Urinary bladder (tissue), 4 donors: ENCODE data around the gene MRPL14. TPM values are rescaled to one million over a fixed set of nuclear protein-coding genes. Genes with fewer than 3 reads are reported as not detected.

ENCODE experiments used
- DNase-seq: peaks from one replicate; pipeline ENCODE4 v3.0.0-alpha.2; 2015; ENCODE audit errors: extremely low spot score
- H3K27ac ChIP-seq: one replicate; pipeline ENCODE4 v1.5.1; 2013; ENCODE audit warnings: low read depth, mild to moderate bottlenecking, moderate library complexity
- H3K36me3 ChIP-seq: one replicate; pipeline ENCODE4 v1.6.1; 2013; ENCODE audit warnings: mild to moderate bottlenecking, moderate library complexity; ENCODE audit not compliant: insufficient read depth
- H3K4me1 ChIP-seq: one replicate; pipeline ENCODE4 v1.6.1; 2013; ENCODE audit warnings: mild to moderate bottlenecking, moderate library complexity; ENCODE audit not compliant: insufficient read depth
- H3K4me3 ChIP-seq: one replicate; pipeline ENCODE4 v1.5.1; 2013; ENCODE audit warnings: low read depth, low read length
- WGBS: extraction: QIAGEN DNeasy Blood & Tissue Kit; methylation state at CpG from one replicate; pipeline ENCODE4 v1.1.7; 2013; 5-methylcytosine and 5-hydroxymethylcytosine counted together
- polyA plus RNA-seq: library from polyadenylated mRNA; stranded (reverse); fragments of 200-250 nt; gene quantifications from one replicate; pipeline ENCODE4 v1.2.3, GENCODE V29; 2013
- total RNA-seq: library from RNA; depleted of rRNA; stranded (reverse); fragments of >200 nt; gene quantifications from one replicate; pipeline ENCODE4 v1.2.3, GENCODE V29; 2014
- donor health status: healthy with polysubstance abuse.
- donor health status: healthy.

MRPL14 gene
- 27.4 TPM for total RNA-seq
- 42.0 TPM for polyA plus RNA-seq

- no peak for DNase-seq
- Histone ChIP-seq H3K36me3 (no peaks in the 10 kb centered on the region), H3K27ac (peak within 1 kb of the TSS; percentile 78), H3K4me3 (peak within 1 kb of the TSS; percentile 97), H3K4me1 (peaks cover 5% of the 10 kb centered on the region)
- under 1% methylated on average over 75 of the region's 80 CpGs for WGBS
Measured at GRCh38 chr6:44127186-44128019, at the start of gene MRPL14, which contains the start of gene TMEM63B. Gene MRPL14 (minus strand): TSS chr6:44127452. CDS start chr6:44116611, 10,841 bp downstream. Gene TMEM63B (plus strand): TSS chr6:44127554. CDS start chr6:44134585, 7,031 bp downstream.

GRCh38 chr6:44176130-44176761, 49.0 kb upstream of the MRPL14 start:
- no peak overlapping the region for H3K4me3 ChIP-seq

GRCh38 chr6:44172731-44173500, 45.7 kb upstream of the MRPL14 start:
- no peak overlapping the region for H3K4me3 ChIP-seq
- H3K36me3 ChIP-seq, result no peaks in the 10 kb centered on the region
- H3K4me1 ChIP-seq, result peaks cover 1% of the 10 kb centered on the region
- H3K27ac ChIP-seq, result no peak overlapping the region
- peak; percentile 47 for DNase-seq
- WGBS, result 28% methylated on average over 15 of the region's 15 CpGs

More at GRCh38 chr6:44176130-44176761, 49.0 kb upstream of the MRPL14 start:
- Histone ChIP-seq H3K4me1 (peaks cover 1% of the 10 kb centered on the region), H3K27ac (no peak overlapping the region), H3K36me3 (no peaks in the 10 kb centered on the region)
- DNase-seq, result no peak
- 81% methylated on average over 15 of the region's 15 CpGs for WGBS

GRCh38 chr6:44171899-44172546, 44.8 kb upstream of the MRPL14 start:
- no peak overlapping the region for H3K4me3 ChIP-seq
- WGBS, result 81% methylated on average over 12 of the region's 12 CpGs

GRCh38 chr6:44169886-44170570, 42.8 kb upstream of the MRPL14 start:
- Histone ChIP-seq H3K27ac (no peak overlapping the region), H3K4me1 (no peaks in the 10 kb centered on the region), H3K4me3 (no peak overlapping the region), H3K36me3 (no peaks in the 10 kb centered on the region)
- WGBS, result 69% methylated on average over 10 of the region's 10 CpGs
- no peak for DNase-seq

More at GRCh38 chr6:44171899-44172546, 44.8 kb upstream of the MRPL14 start:
- no peak overlapping the region for H3K27ac ChIP-seq
- no peak for DNase-seq
- no peaks in the 10 kb centered on the region for H3K36me3 ChIP-seq
- no peaks in the 10 kb centered on the region for H3K4me1 ChIP-seq

GRCh38 chr6:44169154-44169553, 41.9 kb upstream of the MRPL14 start:
- no peak overlapping the region for H3K4me3 ChIP-seq
- no peak overlapping the region for H3K27ac ChIP-seq
- no peak for DNase-seq
- H3K36me3 ChIP-seq, result no peaks in the 10 kb centered on the region
- WGBS, result 40% methylated on average over 9 of the region's 9 CpGs
- H3K4me1 ChIP-seq, result no peaks in the 10 kb centered on the region

GRCh38 chr6:44167567-44167966, 40.3 kb upstream of the MRPL14 start:
- H3K4me3 ChIP-seq, result no peak overlapping the region
- no peak overlapping the region for H3K27ac ChIP-seq
- no peaks in the 10 kb centered on the region for H3K36me3 ChIP-seq
- H3K4me1 ChIP-seq, result no peaks in the 10 kb centered on the region
- DNase-seq, result no peak
- 100% methylated on average over 1 of the region's 1 CpG for WGBS

- no peaks in the 10 kb centered on the region for H3K4me1 ChIP-seq
- no peak overlapping the region for H3K4me3 ChIP-seq
- WGBS, result 49% methylated on average over 16 of the region's 16 CpGs
- H3K27ac ChIP-seq, result no peak overlapping the region
- no peak for DNase-seq
- H3K36me3 ChIP-seq, result no peaks in the 10 kb centered on the region
Measured at GRCh38 chr6:44166591-44167184, 39.4 kb upstream of the MRPL14 start.

- H3K27ac ChIP-seq, result no peak overlapping the region
- H3K36me3 ChIP-seq, result no peaks in the 10 kb centered on the region
- 78% methylated on average over 7 of the region's 7 CpGs for WGBS
- H3K4me3 ChIP-seq, result no peak overlapping the region
- no peaks in the 10 kb centered on the region for H3K4me1 ChIP-seq
- DNase-seq, result no peak
Measured at GRCh38 chr6:44166116-44166515, 38.9 kb upstream of the MRPL14 start.

- 78% methylated on average over 8 of the region's 8 CpGs for WGBS
- Histone ChIP-seq H3K36me3 (no peaks in the 10 kb centered on the region), H3K4me1 (no peaks in the 10 kb centered on the region), H3K27ac (no peak overlapping the region), H3K4me3 (no peak overlapping the region)
- DNase-seq, result no peak
Measured at GRCh38 chr6:44162876-44163625, 35.8 kb upstream of the MRPL14 start.

- Histone ChIP-seq H3K4me1 (no peaks in the 10 kb centered on the region), H3K36me3 (no peaks in the 10 kb centered on the region), H3K27ac (no peak overlapping the region), H3K4me3 (no peak overlapping the region)
- 64% methylated on average over 8 of the region's 8 CpGs for WGBS
- no peak for DNase-seq
Measured at GRCh38 chr6:44161997-44162338, 34.7 kb upstream of the MRPL14 start.

GRCh38 chr6:44158770-44159228, 31.5 kb upstream of the MRPL14 start, which contains the start of gene CAPN11:
Gene CAPN11 (plus strand): TSS chr6:44158820. CDS start chr6:44158849, 29 bp downstream.
- DNase-seq, result no peak
- Histone ChIP-seq H3K4me1 (peaks cover 2% of the 10 kb centered on the region), H3K36me3 (no peaks in the 10 kb centered on the region), H3K27ac (no peak within 1 kb of the TSS), H3K4me3 (no peak within 1 kb of the TSS)
- 90% methylated on average over 5 of the region's 5 CpGs for WGBS
